Measurements from ENCODE around the gene HAUS6. TPM values are rescaled to one million over a fixed set of nuclear protein-coding genes. Genes with fewer than 3 reads are reported as not detected.

HAUS6 gene
- total and polyA plus RNA-seq, 2 of the 13 experiments (the other 11 are each of a cell fraction or from before 2014, with no cell fraction given), result 9.8 to 31.1 TPM

GRCh38 chr9:19120877-19121276 lies 18.2 kb upstream of the HAUS6 start:
- BruUV-seq (replicated peaks), result no TSS peak
- no peak overlapping the region for H3K27ac ChIP-seq (ENCODE audit: extremely low read length, insufficient read depth, low read length)
- POLR2A ChIA-PET, result interaction anchor here (0.6 to 0.9 kb wide), 2 partner anchors 31 to 42 kb away, joined by 3 read pairs; no protein-coding TSS in a partner anchor
- no peak for DNase-seq (ENCODE audit: low spot score)
- H2AFZ ChIP-seq (ENCODE audit: low read length), result no peak overlapping the region
- CTCF ChIA-PET (ENCODE audit: low intra/inter-chr PET ratio, low total read pairs), result no interaction called here
- in situ Hi-C loops (cut with HindIII; ENCODE audit: extremely low pct_ligation_motif_present, low pct_unique_long_range_greater_than_20kb), result no loop called here
- intact Hi-C loops (cut with micrococcal nuclease; ENCODE audit: unreplicated experiment), result loop anchor here (10.0 kb wide), 1 partner anchor 114 kb away; the partner anchor contains the start of gene DENND4C
- 0 out of 2 replicates have a peak overlapping the region, but pooled peaks have one; percentile 5 for H3K9ac ChIP-seq (ENCODE audit: insufficient read depth, low read depth, low read length)
- peaks cover 99% of the 10 kb centered on the region for H3K4me1 ChIP-seq (ENCODE audit: insufficient read depth, low read length)
- WGBS (ENCODE audit: low lambda C conversion rate), result 93% methylated on average over 6 of the region's 6 CpGs
- no peak for ATAC-seq
- H3K36me3 ChIP-seq (replicated peaks in 1 of 2; ENCODE audit: control insufficient read depth in 1 of 2, insufficient read depth in 2 of 2, low read length in 2 of 2), result peaks cover 30 to 98% of the 10 kb centered on the region in 2 experiments
- TF ChIP-seq KDM1A (CRISPR knock-in tag; IDR thresholded peaks at IDR 0.05) (no peak), ETS1 (CRISPR knock-in tag; IDR thresholded peaks at IDR 0.05) (no peak), ZHX2 (IDR thresholded peaks at IDR 0.05; ENCODE audit: low read depth) (no peak), ZHX2 (CRISPR knock-in tag; IDR thresholded peaks at IDR 0.05; ENCODE audit: borderline replicate concordance) (no peak), POLR2A (IDR thresholded peaks at IDR 0.05; ENCODE audit: insufficient read depth in 1 of 2, low read depth in 2 of 2, low read length in 2 of 2) (peak in 1 of 2 experiments; percentile 70; a peak in 3 of 4 replicates), POLR2AphosphoS2 (IDR thresholded peaks at IDR 0.05; ENCODE audit: low read depth, low read length) (0 out of 2 replicates have a peak, but pooled peaks have one; percentile 29), SSRP1 (CRISPR knock-in tag; IDR thresholded peaks at IDR 0.05) (0 out of 2 replicates have a peak, but pooled peaks have one; percentile 72), RBM22 (optimal IDR thresholded peaks at IDR 0.05; ENCODE audit: low read length) (peak; percentile 84), POLR2G (IDR thresholded peaks at IDR 0.05; ENCODE audit: low read depth, low read length) (peak; percentile 57; the same call in 1 of the 2 replicates), SCMH1 (CRISPR knock-in tag; IDR thresholded peaks at IDR 0.05; ENCODE audit: borderline replicate concordance) (no peak), AGO2 (optimal IDR thresholded peaks at IDR 0.05; ENCODE audit: low read depth, low read length) (peak; percentile 2), ZFP62 (CRISPR knock-in tag; IDR thresholded peaks at IDR 0.05) (no peak)
- peaks cover 37% of the 10 kb centered on the region for H3K79me2 ChIP-seq (ENCODE audit: insufficient read depth, low read length)
- H3K9me3 ChIP-seq (ENCODE audit: low read length), result no peaks in the 10 kb centered on the region
- peaks cover 60% of the 10 kb centered on the region for H4K20me1 ChIP-seq (ENCODE audit: insufficient read depth, low read length)
- no peak for FAIRE-seq
- peak overlapping the region; percentile 50; the same call in 1 of the 2 replicates for H3K4me2 ChIP-seq (ENCODE audit: low read depth, low read length)
- peak overlapping the region in 1 of 3 experiments; percentile 24; a peak in 1 of 6 replicates for H3K4me3 ChIP-seq (replicated peaks in 1 of 3; ENCODE audit: insufficient read depth in 1 of 3, low read depth in 2 of 3, low read length in 3 of 3)
- H3K27me3 ChIP-seq (ENCODE audit: control insufficient read depth in 1 of 2, insufficient read depth in 2 of 2, low read length in 2 of 2), result no peaks in the 10 kb centered on the region; a peak in 1 of 5 replicates

All from HepG2 (cell line).